ENCODE measurements around the gene KLF9. TPM values are rescaled to one million over a fixed set of nuclear protein-coding genes. Genes with fewer than 3 reads are reported as not detected.

The KLF9 gene
- polyA plus RNA-seq, 1 donor (not counting 4 experiments of a cell fraction or from before 2014, with no cell fraction given), result 4.5 TPM

DNA sequence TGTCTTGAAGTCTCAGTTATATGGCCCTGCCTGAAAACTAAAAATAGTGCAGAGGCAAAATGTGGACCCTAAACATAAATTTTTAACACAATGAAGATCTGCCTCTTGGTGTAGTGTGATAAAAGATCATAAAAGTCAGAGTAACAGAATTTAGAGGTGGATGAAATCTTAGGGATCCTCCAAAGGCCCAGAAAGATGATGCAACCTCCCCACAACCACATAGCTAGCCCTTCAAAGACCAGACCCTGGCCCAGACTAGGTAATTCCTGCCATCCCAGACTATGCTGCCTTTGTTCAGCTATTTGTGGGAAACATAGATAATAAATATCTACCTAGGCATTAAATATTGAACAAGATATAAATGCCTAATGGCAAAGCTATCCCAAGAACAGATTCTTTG lies 15.3 kb downstream of the KLF9 start:
- no peaks in the 10 kb centered on the region for H3K79me2 ChIP-seq (ENCODE audit: control insufficient read depth, insufficient read depth, low read length)
- no peak for FAIRE-seq
- H3K9me1 ChIP-seq (ENCODE audit: control insufficient read depth, extremely low read depth, insufficient read depth, low read length), result no peaks in the 10 kb centered on the region
- TF ChIP-seq, protein P1, sequence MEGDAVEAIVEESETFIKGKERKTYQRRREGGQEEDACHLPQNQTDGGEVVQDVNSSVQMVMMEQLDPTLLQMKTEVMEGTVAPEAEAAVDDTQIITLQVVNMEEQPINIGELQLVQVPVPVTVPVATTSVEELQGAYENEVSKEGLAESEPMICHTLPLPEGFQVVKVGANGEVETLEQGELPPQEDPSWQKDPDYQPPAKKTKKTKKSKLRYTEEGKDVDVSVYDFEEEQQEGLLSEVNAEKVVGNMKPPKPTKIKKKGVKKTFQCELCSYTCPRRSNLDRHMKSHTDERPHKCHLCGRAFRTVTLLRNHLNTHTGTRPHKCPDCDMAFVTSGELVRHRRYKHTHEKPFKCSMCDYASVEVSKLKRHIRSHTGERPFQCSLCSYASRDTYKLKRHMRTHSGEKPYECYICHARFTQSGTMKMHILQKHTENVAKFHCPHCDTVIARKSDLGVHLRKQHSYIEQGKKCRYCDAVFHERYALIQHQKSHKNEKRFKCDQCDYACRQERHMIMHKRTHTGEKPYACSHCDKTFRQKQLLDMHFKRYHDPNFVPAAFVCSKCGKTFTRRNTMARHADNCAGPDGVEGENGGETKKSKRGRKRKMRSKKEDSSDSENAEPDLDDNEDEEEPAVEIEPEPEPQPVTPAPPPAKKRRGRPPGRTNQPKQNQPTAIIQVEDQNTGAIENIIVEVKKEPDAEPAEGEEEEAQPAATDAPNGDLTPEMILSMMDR (optimal IDR thresholded peaks at IDR 0.05 in 1 of 3, IDR thresholded peaks at IDR 0.05 in 1 of 3, conservative IDR thresholded peaks at IDR 0.05 in 1 of 3; ENCODE audit: extremely low read depth in 1 of 3, insufficient read depth in 2 of 3, low read length in 3 of 3), result no peak
- no peak for TF ChIP-seq EZH2 (IDR thresholded peaks at IDR 0.05; ENCODE audit: low read length)
- no peaks in the 10 kb centered on the region for H3K9me3 ChIP-seq (ENCODE audit: control insufficient read depth, low read depth, low read length)
- no peaks in the 10 kb centered on the region for H4K20me1 ChIP-seq (ENCODE audit: control insufficient read depth, extremely low read depth, insufficient read depth, low read length)
- H3K36me3 ChIP-seq (ENCODE audit: control insufficient read depth in 2 of 2, extremely low read depth in 1 of 2, insufficient read depth in 2 of 2, low read length in 2 of 2), result no peaks in the 10 kb centered on the region
- no peak overlapping the region for H3K27ac ChIP-seq (ENCODE audit: control insufficient read depth, insufficient read depth, low read length)
- DNase-seq (ENCODE audit: low read depth, low spot score), result no peak
- no peak overlapping the region for H3K4me3 ChIP-seq (ENCODE audit: control insufficient read depth in 2 of 3, extremely low read depth in 1 of 3, insufficient read depth in 2 of 3, low read depth in 1 of 3, low read length in 3 of 3)
- no peak overlapping the region for H3K4me2 ChIP-seq (ENCODE audit: control insufficient read depth, extremely low read depth, insufficient read depth, low read depth, low read length)
- no peak overlapping the region for H2AFZ ChIP-seq (ENCODE audit: control insufficient read depth, low read length)
- dilution Hi-C loops (cut with MboI; ENCODE audit: extremely low pct_ligation_motif_present, low sequenced_read_pairs), result no loop called here
- H3K9ac ChIP-seq (ENCODE audit: control insufficient read depth, extremely low read depth, insufficient read depth, low read length), result no peak overlapping the region
- no peaks in the 10 kb centered on the region for H3K4me1 ChIP-seq (ENCODE audit: control insufficient read depth, extremely low read depth, insufficient read depth, low read length)
- no peaks in the 10 kb centered on the region for H3K27me3 ChIP-seq (ENCODE audit: control insufficient read depth, extremely low read depth, insufficient read depth, low read length)

DNA sequence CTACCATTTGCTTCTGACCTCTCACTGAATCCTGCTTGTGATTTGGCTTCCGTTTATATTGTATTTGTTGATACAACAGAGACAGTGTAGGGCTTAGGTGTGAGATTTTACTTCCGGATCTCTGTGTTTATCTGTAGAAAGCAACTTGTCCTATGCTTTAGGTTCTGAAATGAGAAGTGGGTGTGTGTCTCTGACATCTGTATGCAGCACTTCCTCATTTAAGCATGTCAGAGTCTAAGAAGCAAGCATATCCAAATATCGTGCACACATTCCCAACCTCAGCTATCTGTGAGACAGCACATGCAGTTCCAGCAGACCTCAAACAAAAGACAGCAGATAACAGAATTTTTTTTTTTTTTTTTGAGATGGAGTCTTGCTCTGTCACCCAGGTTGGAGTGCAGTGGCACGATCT lies 16.3 kb downstream of the KLF9 start:
- no peaks in the 10 kb centered on the region for H3K27me3 ChIP-seq (ENCODE audit: control insufficient read depth, extremely low read depth, insufficient read depth, low read length)
- no peaks in the 10 kb centered on the region for H3K79me2 ChIP-seq (ENCODE audit: control insufficient read depth, insufficient read depth, low read length)
- no peaks in the 10 kb centered on the region for H4K20me1 ChIP-seq (ENCODE audit: control insufficient read depth, extremely low read depth, insufficient read depth, low read length)
- dilution Hi-C loops (cut with MboI; ENCODE audit: extremely low pct_ligation_motif_present, low sequenced_read_pairs), result no loop called here
- no peaks in the 10 kb centered on the region for H3K9me3 ChIP-seq (ENCODE audit: control insufficient read depth, low read depth, low read length)
- no peak overlapping the region for H3K9ac ChIP-seq (ENCODE audit: control insufficient read depth, extremely low read depth, insufficient read depth, low read length)
- no peak overlapping the region for H2AFZ ChIP-seq (ENCODE audit: control insufficient read depth, low read length)
- H3K4me2 ChIP-seq (ENCODE audit: control insufficient read depth, extremely low read depth, insufficient read depth, low read depth, low read length), result no peak overlapping the region
- no peak overlapping the region for H3K27ac ChIP-seq (ENCODE audit: control insufficient read depth, insufficient read depth, low read length)
- H3K36me3 ChIP-seq (ENCODE audit: control insufficient read depth in 2 of 2, extremely low read depth in 1 of 2, insufficient read depth in 2 of 2, low read length in 2 of 2), result no peaks in the 10 kb centered on the region
- no peak overlapping the region for H3K4me3 ChIP-seq (ENCODE audit: control insufficient read depth in 2 of 3, extremely low read depth in 1 of 3, insufficient read depth in 2 of 3, low read depth in 1 of 3, low read length in 3 of 3)
- TF ChIP-seq, protein P1 (optimal IDR thresholded peaks at IDR 0.05 in 1 of 3, IDR thresholded peaks at IDR 0.05 in 1 of 3, conservative IDR thresholded peaks at IDR 0.05 in 1 of 3; ENCODE audit: extremely low read depth in 1 of 3, insufficient read depth in 2 of 3, low read length in 3 of 3), result no peak
- no peak for TF ChIP-seq EZH2 (IDR thresholded peaks at IDR 0.05; ENCODE audit: low read length)
- H3K4me1 ChIP-seq (ENCODE audit: control insufficient read depth, extremely low read depth, insufficient read depth, low read length), result no peaks in the 10 kb centered on the region
- FAIRE-seq, result no peak
- no peaks in the 10 kb centered on the region for H3K9me1 ChIP-seq (ENCODE audit: control insufficient read depth, extremely low read depth, insufficient read depth, low read length)
- DNase-seq (ENCODE audit: low read depth, low spot score), result no peak

Measured in keratinocyte (primary cell).